Hypothalamus (tissue), 51 donors: ENCODE results near the gene JMJD6.
A peak's percentile ranks its signal among the peaks of the same experiment; 100 is the strongest.
"Not testable (repeated sequence)": the region's sequence is repeated elsewhere in the genome, so short reads cannot be mapped to it uniquely, and the experiment has no call there.

ENCODE experiments used
- DNase-seq, 51 donors: peaks; one replicate each; lab custom pipeline; 2025; lab: John Stamatoyannopoulos, UW

The JMJD6 gene

GRCh38 chr17:76720211-76720610, 6.2 kb downstream of the JMJD6 start:
- DNase-seq = no peak

- no peak for DNase-seq
Measured at GRCh38 chr17:76718516-76718915, 7.9 kb downstream of the JMJD6 start.

- DNase-seq = no peak
Measured at GRCh38 chr17:76716839-76717215, 9.6 kb downstream of the JMJD6 start.

- DNase-seq = peak in 4 of 51 donors; percentile 13 to 43 (median 24)
Measured at GRCh38 chr17:76716146-76716838, 10.1 kb downstream of the JMJD6 start.

GRCh38 chr17:76715496-76715830, 10.9 kb downstream of the JMJD6 start:
- DNase-seq = no peak

- peak in 32 of 51 donors; percentile 4 to 81 (median 42) for DNase-seq
Measured at GRCh38 chr17:76714822-76715495, 11.4 kb downstream of the JMJD6 start.

GRCh38 chr17:76714336-76714735, 12.1 kb downstream of the JMJD6 start:
- no peak for DNase-seq

GRCh38 chr17:76713765-76714164, 12.6 kb downstream of the JMJD6 start:
- no peak for DNase-seq

GRCh38 chr17:76712321-76712720, 14.1 kb downstream of the JMJD6 start:
- DNase-seq = not testable (repeated sequence)

GRCh38 chr17:76710863-76711611, 15.4 kb downstream of the JMJD6 start, which contains the start of gene MXRA7:
Gene MXRA7, minus strand, starts transcription at chr17:76710965. Its CDS starts 19 bp downstream, at chr17:76710946.
- peak in 37 of 51 donors; percentile 18 to 80 (median 55) for DNase-seq

- DNase-seq = peak in 5 of 51 donors; percentile 15 to 46 (median 34)
Measured at GRCh38 chr17:76709951-76710862, 16.2 kb downstream of the JMJD6 start.

GRCh38 chr17:76709077-76709950, 17.1 kb downstream of the JMJD6 start:
- peak in 18 of 51 donors; percentile 34 to 71 (median 49) for DNase-seq

- DNase-seq = peak in 35 of 51 donors; percentile 20 to 80 (median 59)
Measured at GRCh38 chr17:76707985-76708807, 18.2 kb downstream of the JMJD6 start.

GRCh38 chr17:76706817-76707216, 19.6 kb downstream of the JMJD6 start:
- DNase-seq = no peak

GRCh38 chr17:76704805-76705204, 21.6 kb downstream of the JMJD6 start:
- DNase-seq = no peak

GRCh38 chr17:76702941-76703637, 23.3 kb downstream of the JMJD6 start:
- no peak for DNase-seq

GRCh38 chr17:76702076-76702475, 24.3 kb downstream of the JMJD6 start:
- DNase-seq = no peak

- DNase-seq = no peak
Measured at GRCh38 chr17:76701471-76701967, 24.9 kb downstream of the JMJD6 start.
